Measurements from ENCODE around the gene MORN5. TPM values are rescaled to one million over a fixed set of nuclear protein-coding genes. Genes with fewer than 3 reads are reported as not detected.

The MORN5 gene
- total and polyA plus RNA-seq, 10 of the 15 experiments (the other 5 are each of a cell fraction or from before 2014, with no cell fraction given): not detected

DNA sequence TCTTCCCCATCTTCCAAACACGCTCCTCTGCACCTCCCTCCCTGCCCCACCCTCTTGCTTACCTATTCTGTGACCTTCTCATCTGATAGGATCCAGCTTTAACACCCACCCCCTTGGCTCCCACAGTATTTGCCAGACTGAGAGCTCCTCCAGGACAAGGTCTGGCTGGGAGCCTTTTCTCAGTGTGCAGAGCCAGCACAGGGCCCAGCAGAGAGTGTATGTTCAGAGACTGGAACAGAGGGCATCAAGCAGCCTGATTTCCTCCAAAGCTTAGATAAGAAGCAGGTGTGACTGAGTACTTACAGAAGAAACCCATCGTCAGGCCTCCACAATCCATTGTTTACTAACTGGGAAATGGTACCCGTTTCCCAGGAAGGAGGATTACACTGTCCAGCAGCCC is 42.4 kb downstream of the MORN5 start:
- in situ Hi-C loops (cut with MboI): no loop called here
- ChIA-PET POLR2A (no interaction called here), RAD21 (ENCODE audit: unreplicated experiment) (no interaction called here), SMC1A (ENCODE audit: uncharacterized antibody, unreplicated experiment) (no interaction called here), CTCF (no interaction called here)
- Histone ChIP-seq H3K9ac (ENCODE audit: control insufficient read depth, insufficient read depth, low read length) (no peak overlapping the region), H3K9me3 (replicated peaks; ENCODE audit: control insufficient read depth, insufficient read depth, low read length) (no peaks in the 10 kb centered on the region), H3K27ac (ENCODE audit: control insufficient read depth, insufficient read depth) (no peak overlapping the region), H3K79me2 (ENCODE audit: control insufficient read depth, insufficient read depth, low read length) (no peaks in the 10 kb centered on the region), H4K20me1 (ENCODE audit: control insufficient read depth, insufficient read depth) (no peaks in the 10 kb centered on the region), H3K36me3 (ENCODE audit: control insufficient read depth in 2 of 2, insufficient read depth in 2 of 2, low read length in 1 of 2) (no peaks in the 10 kb centered on the region), H3K27me3 (replicated peaks in 1 of 2; ENCODE audit: control insufficient read depth in 2 of 2, insufficient read depth in 2 of 2, low read length in 1 of 2) (no peaks in the 10 kb centered on the region; a peak in 1 of 4 replicates), H3K4me1 (ENCODE audit: control insufficient read depth, insufficient read depth, low read length) (no peaks in the 10 kb centered on the region), H3K4me2 (ENCODE audit: control insufficient read depth, insufficient read depth) (no peak overlapping the region), H2AFZ (ENCODE audit: control insufficient read depth, low read depth, low read length) (no peak overlapping the region), H3K4me3 (no peak overlapping the region)
- BruUV-seq (replicated peaks): no TSS peak
- ATAC-seq (no peak), DNase-seq (ENCODE audit: low read depth, low spot score) (no peak), FAIRE-seq (no peak)
- WGBS (ENCODE audit: insufficient coverage, insufficient replicate concordance, low lambda C conversion rate, missing lambda C conversion rate): 13% methylated on average over 3 of the region's 3 CpGs
- intact Hi-C loops (cut with micrococcal nuclease; ENCODE audit: unreplicated experiment): no loop called here
- TF ChIP-seq POLR2A (IDR thresholded peaks at IDR 0.05; ENCODE audit: low read depth, low read length) (no peak), BCLAF1 (IDR thresholded peaks at IDR 0.05) (no peak), MYC (IDR thresholded peaks at IDR 0.05; ENCODE audit: insufficient read depth, insufficient read length, insufficient replicate concordance, low read length, severe bottlenecking) (no peak), IRF3 (IDR thresholded peaks at IDR 0.05) (no peak), SRF (IDR thresholded peaks at IDR 0.05; ENCODE audit: low read depth in 2 of 2, low read length in 2 of 2) (no peak), HDGF (IDR thresholded peaks at IDR 0.05) (no peak), GABPA (IDR thresholded peaks at IDR 0.05; ENCODE audit: low read depth) (no peak), MEF2B (IDR thresholded peaks at IDR 0.05; ENCODE audit: partially characterized antibody, poor library complexity, severe bottlenecking) (no peak), MYB (IDR thresholded peaks at IDR 0.05; ENCODE audit: borderline replicate concordance, low read depth, low read length) (no peak), ZBED1 (IDR thresholded peaks at IDR 0.05; ENCODE audit: borderline replicate concordance) (no peak), TBL1XR1 (IDR thresholded peaks at IDR 0.05; ENCODE audit: low read depth, low read length) (no peak), EZH2 (IDR thresholded peaks at IDR 0.05; ENCODE audit: borderline replicate concordance, control insufficient read depth, low read depth, low read length) (no peak), ZNF217 (IDR thresholded peaks at IDR 0.05) (no peak), CREB1 (IDR thresholded peaks at IDR 0.05; ENCODE audit: low read depth) (no peak), JUND (IDR thresholded peaks at IDR 0.05; ENCODE audit: low read depth, low read length) (no peak), KDM1A (IDR thresholded peaks at IDR 0.05; ENCODE audit: borderline replicate concordance) (no peak), CEBPB (IDR thresholded peaks at IDR 0.05; ENCODE audit: borderline replicate concordance in 1 of 2, low read depth in 2 of 2, low read length in 2 of 2) (no peak)
- TF ChIP-seq, protein P1, sequence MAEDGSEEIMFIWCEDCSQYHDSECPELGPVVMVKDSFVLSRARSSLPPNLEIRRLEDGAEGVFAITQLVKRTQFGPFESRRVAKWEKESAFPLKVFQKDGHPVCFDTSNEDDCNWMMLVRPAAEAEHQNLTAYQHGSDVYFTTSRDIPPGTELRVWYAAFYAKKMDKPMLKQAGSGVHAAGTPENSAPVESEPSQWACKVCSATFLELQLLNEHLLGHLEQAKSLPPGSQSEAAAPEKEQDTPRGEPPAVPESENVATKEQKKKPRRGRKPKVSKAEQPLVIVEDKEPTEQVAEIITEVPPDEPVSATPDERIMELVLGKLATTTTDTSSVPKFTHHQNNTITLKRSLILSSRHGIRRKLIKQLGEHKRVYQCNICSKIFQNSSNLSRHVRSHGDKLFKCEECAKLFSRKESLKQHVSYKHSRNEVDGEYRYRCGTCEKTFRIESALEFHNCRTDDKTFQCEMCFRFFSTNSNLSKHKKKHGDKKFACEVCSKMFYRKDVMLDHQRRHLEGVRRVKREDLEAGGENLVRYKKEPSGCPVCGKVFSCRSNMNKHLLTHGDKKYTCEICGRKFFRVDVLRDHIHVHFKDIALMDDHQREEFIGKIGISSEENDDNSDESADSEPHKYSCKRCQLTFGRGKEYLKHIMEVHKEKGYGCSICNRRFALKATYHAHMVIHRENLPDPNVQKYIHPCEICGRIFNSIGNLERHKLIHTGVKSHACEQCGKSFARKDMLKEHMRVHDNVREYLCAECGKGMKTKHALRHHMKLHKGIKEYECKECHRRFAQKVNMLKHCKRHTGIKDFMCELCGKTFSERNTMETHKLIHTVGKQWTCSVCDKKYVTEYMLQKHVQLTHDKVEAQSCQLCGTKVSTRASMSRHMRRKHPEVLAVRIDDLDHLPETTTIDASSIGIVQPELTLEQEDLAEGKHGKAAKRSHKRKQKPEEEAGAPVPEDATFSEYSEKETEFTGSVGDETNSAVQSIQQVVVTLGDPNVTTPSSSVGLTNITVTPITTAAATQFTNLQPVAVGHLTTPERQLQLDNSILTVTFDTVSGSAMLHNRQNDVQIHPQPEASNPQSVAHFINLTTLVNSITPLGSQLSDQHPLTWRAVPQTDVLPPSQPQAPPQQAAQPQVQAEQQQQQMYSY (CRISPR knock-in tag; IDR thresholded peaks at IDR 0.05): no peak

Measured in GM12878 (cell line).